DOHH2 (cell line): ENCODE data around the gene CHSY1.

Experiments
- CTCF ChIP-seq: fragments of 200-600 bp; sonication (generic); IDR thresholded peaks from one replicate; pipeline ENCODE4 v1.5.1; 2014; ENCODE audit warnings: antibody characterized with exemption, mild to moderate bottlenecking, low read depth, low read length; ENCODE audit not compliant: poor library complexity, severe bottlenecking
- EZH2phosphoT487 ChIP-seq: fragments of 200-600 bp; sonication (generic); IDR thresholded peaks from 2 replicates; pipeline ENCODE4 v1.6.1; 2017; ENCODE audit warnings: borderline replicate concordance, mild to moderate bottlenecking, antibody characterized with exemption, low read length, moderate library complexity, mixed read lengths

DNA sequence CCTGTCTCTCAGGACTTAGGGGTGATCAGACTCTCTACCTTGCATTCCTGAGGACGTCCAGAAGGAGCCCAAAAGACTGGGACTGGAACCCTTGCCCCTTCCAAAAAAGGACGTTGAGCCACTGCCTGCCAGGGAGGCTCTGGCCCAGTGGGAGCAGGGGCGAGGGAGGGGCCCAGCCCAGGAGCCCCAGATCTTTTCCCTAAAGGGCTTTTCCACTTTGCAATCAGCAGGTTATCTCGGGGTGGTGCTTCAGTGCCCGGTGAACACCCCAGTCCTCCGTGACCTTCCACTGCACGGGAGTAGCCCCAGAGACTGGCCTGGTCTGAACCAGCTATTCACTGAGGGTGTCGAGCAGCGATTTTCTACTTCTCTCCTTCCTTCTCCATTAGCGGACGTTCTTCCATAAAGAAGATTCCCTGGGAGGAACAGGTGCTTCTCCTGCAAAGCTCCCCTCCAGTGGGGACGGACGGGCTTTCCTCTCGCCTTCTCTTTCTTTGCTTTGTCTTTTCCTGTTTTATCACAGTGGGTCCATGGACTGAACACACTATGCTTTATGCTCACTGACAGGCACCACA, 113.7 kb downstream of the CHSY1 start:
- TF ChIP-seq CTCF (no peak), EZH2phosphoT487 (no peak)
